HepG2 (cell line): ENCODE data around the gene SYT13. TPM values are rescaled to one million over a fixed set of nuclear protein-coding genes. Genes with fewer than 3 reads are reported as not detected.

Experiments used
- ATAC-seq: fragments of 200-7000 bp; cut with Tn5 transposase; 3 replicates; pipeline ENCODE4 v1.9.1; 2020; ENCODE audit warnings: mild to moderate bottlenecking, moderate library complexity
- BruUV-seq: library from RNA; stranded (reverse); fragments of 400-500 nt; replicated peaks from 2 replicates; lab custom pipeline; 2021; lab: Mats Ljungman, UMichigan
- CTCF ChIA-PET: fragments of 300-600 bp; formaldehyde crosslinking; extraction: SDS; loops from one replicate; lab custom pipeline; 2021; ENCODE audit warnings: low total read pairs, inconsistent platforms, low intra/inter-chr PET ratio; lab: Yijun Ruan, JAX
- POLR2A ChIA-PET: fragments of 350-600 bp; sonication (Branson Sonifier 250); formaldehyde crosslinking; loops from one replicate; lab custom pipeline; 2020; ENCODE audit warnings: antibody characterized with exemption, inconsistent platforms; lab: Yijun Ruan, JAX
- DNase-seq: peaks from one replicate; pipeline ENCODE4 v3.0.0-alpha.2; 2015; ENCODE audit warnings: low spot score
- FAIRE-seq: peaks from 3 replicates; lab custom pipeline; 2011; peaks lifted over from hg19 to GRCh38; lab: Jason Lieb, UNC
- H2AFZ ChIP-seq: one replicate; pipeline ENCODE4 v1.6.1; 2011; ENCODE audit warnings: low read length, inconsistent platforms
- H3K27ac ChIP-seq: fragments of 300-600 bp; 3 replicates; pipeline ENCODE4 v1.8.0; 2011; ENCODE audit warnings: mixed run types, mild to moderate bottlenecking, mixed read lengths, low read length, inconsistent platforms; ENCODE audit not compliant: insufficient read depth; ENCODE audit errors: extremely low read length
- H3K27me3 ChIP-seq, 2 experiments: fragments of 200-600 bp in 1 of 2; 2 replicates in 1 of 2; 3 replicates in 1 of 2; pipeline versions ENCODE4 v1.6.0 to v1.8.0; 2011; ENCODE audit warnings: low read length in 2 of 2, mild to moderate bottlenecking in 2 of 2, moderate library complexity in 2 of 2, inconsistent platforms in 1 of 2; ENCODE audit not compliant: insufficient read depth in 2 of 2, control insufficient read depth in 1 of 2
- H3K36me3 ChIP-seq, 2 experiments: fragments of 200-600 bp in 1 of 2; replicated peaks in 1 of 2; 2 replicates in 1 of 2; 3 replicates in 1 of 2; pipeline versions ENCODE4 v1.5.1 to v1.8.0; 2011; ENCODE audit warnings: low read length in 2 of 2, inconsistent platforms in 1 of 2; ENCODE audit not compliant: insufficient read depth in 2 of 2, control insufficient read depth in 1 of 2
- H3K4me1 ChIP-seq: 2 replicates; pipeline ENCODE4 v1.5.1; 2012; ENCODE audit warnings: low read length, inconsistent platforms; ENCODE audit not compliant: insufficient read depth
- H3K4me2 ChIP-seq: 2 replicates; pipeline ENCODE4 v1.6.0; 2011; ENCODE audit warnings: low read depth, low read length, inconsistent platforms
- H3K4me3 ChIP-seq, 3 experiments: fragments of 200-600 bp in 1 of 3; sonication (generic), shearing (Covaris generic) in 1 of 3; replicated peaks in 1 of 3; 2 replicates each; pipeline ENCODE4 v1.5.1; 2011 to 2016; ENCODE audit warnings: low read length in 3 of 3, inconsistent platforms in 2 of 3, low read depth in 2 of 3, mild to moderate bottlenecking in 2 of 3, control low read depth in 1 of 3, mixed read lengths in 1 of 3; ENCODE audit not compliant: insufficient read depth in 1 of 3
- H3K79me2 ChIP-seq: one replicate; pipeline ENCODE4 v1.6.1; 2011; ENCODE audit warnings: low read length, inconsistent platforms; ENCODE audit not compliant: insufficient read depth
- H3K9ac ChIP-seq: 2 replicates; pipeline ENCODE4 v1.6.0; 2011; ENCODE audit warnings: mild to moderate bottlenecking, low read depth, low read length, inconsistent platforms; ENCODE audit not compliant: insufficient read depth
- H3K9me3 ChIP-seq: 2 replicates; pipeline ENCODE4 v1.5.1; 2012; ENCODE audit warnings: mild to moderate bottlenecking, low read length
- H4K20me1 ChIP-seq: 2 replicates; pipeline ENCODE4 v1.6.0; 2011; ENCODE audit warnings: inconsistent platforms, mild to moderate bottlenecking, low read length, moderate library complexity; ENCODE audit not compliant: insufficient read depth
- JDP2 ChIP-seq: sonication (generic); formaldehyde crosslinking; IDR thresholded peaks from 2 replicates; pipeline ENCODE4 v1.8.1; 2022; ENCODE audit warnings: missing genetic modification reagents, borderline replicate concordance
- KMT2B ChIP-seq: IDR thresholded peaks from 2 replicates; pipeline ENCODE4 v1.6.1; 2016; ENCODE audit warnings: missing genetic modification reagents, missing compliant biosample characterization
- MTA1 ChIP-seq: sonication (generic); formaldehyde crosslinking; IDR thresholded peaks from 2 replicates; pipeline ENCODE4 v1.4.0; 2020; ENCODE audit warnings: missing genetic modification reagents, mild to moderate bottlenecking, borderline replicate concordance
- MTA3 ChIP-seq: sonication (generic); formaldehyde crosslinking; IDR thresholded peaks from 2 replicates; pipeline ENCODE4 v1.4.0; 2020; ENCODE audit warnings: missing genetic modification reagents
- UBTF ChIP-seq: sonication (generic); formaldehyde crosslinking; IDR thresholded peaks from 2 replicates; pipeline ENCODE4 v1.4.0; 2020; ENCODE audit warnings: mild to moderate bottlenecking, missing genetic modification reagents
- ZFP62 ChIP-seq: sonication (generic); formaldehyde crosslinking; IDR thresholded peaks from 2 replicates; pipeline ENCODE4 v1.4.0; 2020; ENCODE audit warnings: missing genetic modification reagents
- ZNF841 ChIP-seq: sonication (generic); formaldehyde crosslinking; IDR thresholded peaks from 2 replicates; pipeline ENCODE4 v1.8.1; 2023; ENCODE audit warnings: missing genetic modification reagents, borderline replicate concordance
- ZNF850 ChIP-seq: sonication (generic); formaldehyde crosslinking; conservative IDR thresholded peaks from 2 replicates; pipeline ENCODE4 v1.9.0; 2021; ENCODE audit warnings: mild to moderate bottlenecking, missing genetic modification reagents
- ZNF891 ChIP-seq: sonication (generic); formaldehyde crosslinking; IDR thresholded peaks from 2 replicates; pipeline ENCODE4 v1.5.0; 2020; ENCODE audit warnings: mild to moderate bottlenecking, missing genetic modification reagents
- WGBS: methylation state at CpG from one replicate; pipeline ENCODE4 v1.1.6; 2017; ENCODE audit warnings: low lambda C conversion rate; 5-methylcytosine and 5-hydroxymethylcytosine counted together
- in situ Hi-C: cut with HindIII; loops from 2 replicates; pipeline ENCODE4 v1.10.0; 2017; ENCODE audit warnings: low pct_unique_long_range_greater_than_20kb; ENCODE audit not compliant: extremely low pct_ligation_motif_present
- intact Hi-C: fragments of 100-400 bp; cut with micrococcal nuclease; formaldehyde crosslinking; loops from one replicate; pipeline ENCODE4 v1.10.0; 2022; ENCODE audit not compliant: unreplicated experiment
- polyA plus RNA-seq, 8 experiments: library from polyadenylated mRNA; depleted of rRNA in 3 of 8; stranded (reverse) in 7 of 8; unstranded in 1 of 8; fragments of >200 nt; fragmentation: Illumina TruSeq in 4 of 8; extraction: Trizol in 4 of 8; gene quantifications; 2 replicates each; pipeline versions ENCODE4 v1.2.1 to v1.2.3, GENCODE V29; 2011 to 2016; ENCODE audit warnings: low read depth in 4 of 8, missing spikeins in 1 of 8, mixed read lengths in 1 of 8; ENCODE audit not compliant: insufficient read depth in 1 of 8
- total RNA-seq, 5 experiments: library from RNA; depleted of rRNA; stranded (reverse); fragments of >200 nt; fragmentation: Illumina TruSeq; extraction: Trizol; gene quantifications; 2 replicates each; pipeline ENCODE4 v1.2.3, GENCODE V29; 2016; ENCODE audit warnings: low read depth in 1 of 5

SYT13 gene
- total and polyA plus RNA-seq, 2 of the 13 experiments (the other 11 are each of a cell fraction or from before 2014, with no cell fraction given): 0.02 to 0.13 TPM

GRCh38 chr11:45204761-45205160, 81.4 kb downstream of the SYT13 start (continued):
- TF ChIP-seq UBTF: no peak
- no peak for TF ChIP-seq ZFP62 (CRISPR knock-in tag)

DNA sequence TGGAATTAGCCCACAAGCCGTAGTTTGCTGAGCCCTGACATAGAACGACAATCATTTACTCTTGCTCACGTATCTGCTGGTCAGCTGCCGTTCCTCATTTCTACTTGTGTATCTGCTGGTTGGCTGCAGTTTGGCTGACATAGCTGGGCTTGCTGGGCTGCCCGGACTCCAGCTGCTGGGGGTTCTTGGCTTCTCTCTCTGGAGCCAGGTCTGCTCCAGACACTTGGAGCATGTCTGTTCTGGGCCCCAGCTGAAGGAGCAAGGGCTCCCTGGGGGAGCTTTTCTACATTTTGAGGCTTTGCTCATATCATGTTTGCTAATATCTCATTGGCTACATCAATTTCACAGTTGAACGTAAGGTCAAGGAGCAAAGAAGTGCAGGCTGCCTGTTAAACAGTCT, 92.4 kb downstream of the SYT13 start:
- DNase-seq (no peak), ATAC-seq (no peak), FAIRE-seq (no peak)
- H4K20me1 ChIP-seq: no peaks in the 10 kb centered on the region
- no TSS peak for BruUV-seq
- no peak overlapping the region for H3K27ac ChIP-seq
- no peaks in the 10 kb centered on the region for H3K27me3 ChIP-seq
- H3K4me2 ChIP-seq: no peak overlapping the region
- H3K9me3 ChIP-seq: no peaks in the 10 kb centered on the region
- H3K4me3 ChIP-seq: no peak overlapping the region
- WGBS: 94% methylated on average over 6 of the region's 6 CpGs
- in situ Hi-C loops: no loop called here
- H2AFZ ChIP-seq: no peak overlapping the region
- H3K79me2 ChIP-seq: no peaks in the 10 kb centered on the region
- no peak overlapping the region for H3K9ac ChIP-seq
- ChIA-PET CTCF (no interaction called here), POLR2A (no interaction called here)
- H3K4me1 ChIP-seq: no peaks in the 10 kb centered on the region
- intact Hi-C loops: no loop called here
- no peak for TF ChIP-seq ZNF891 (CRISPR knock-in tag)
- TF ChIP-seq KMT2B: no peak
- TF ChIP-seq MTA1 (CRISPR knock-in tag): no peak
- TF ChIP-seq JDP2: no peak
- no peak for TF ChIP-seq ZNF841 (CRISPR knock-in tag)
- no peak for TF ChIP-seq ZNF850 (CRISPR knock-in tag)
- no peak for TF ChIP-seq MTA3 (CRISPR knock-in tag)
- H3K36me3 ChIP-seq: no peaks in the 10 kb centered on the region

Other genes starting within 250 kb of the SYT13 start
- 4.1 and 4.7 TPM in 2 replicates for gene PRDM11, start 139.7 kb downstream of the SYT13 start, total RNA-seq (2016; rRNA removed; fragmentation: Illumina TruSeq; extraction: Trizol)
- gene PRDM11, start 139.7 kb downstream of the SYT13 start, polyA plus RNA-seq (2011; rRNA removed): 3.3 and 3.4 TPM in 2 replicates